Activated naive CD8-positive, alpha-beta T cell treated with anti-CD3 and anti-CD28 coated beads for 36 hours (primary cell): Measurements from ENCODE around the gene FAM177B. TPM values are rescaled to one million over a fixed set of nuclear protein-coding genes. Genes with fewer than 3 reads are reported as not detected.

ENCODE experiments used
- DNase-seq: peaks from one replicate; pipeline ENCODE4 v3.0.0; 2021
- H3K27ac Mint-ChIP-seq: one replicate; pipeline ENCODE4 v1.8.0; 2022; ENCODE audit warnings: mild to moderate bottlenecking, moderate library complexity, mixed read lengths
- H3K27me3 Mint-ChIP-seq: one replicate; pipeline ENCODE4 v1.8.0; 2022; ENCODE audit warnings: mild to moderate bottlenecking, mixed read lengths
- H3K36me3 Mint-ChIP-seq: one replicate; pipeline ENCODE4 v1.8.0; 2021; ENCODE audit warnings: mild to moderate bottlenecking, mixed read lengths
- H3K4me1 Mint-ChIP-seq: one replicate; pipeline ENCODE4 v1.8.0; 2021; ENCODE audit warnings: mixed read lengths
- H3K4me3 Mint-ChIP-seq: one replicate; pipeline ENCODE4 v1.8.0; 2022; ENCODE audit warnings: mild to moderate bottlenecking, moderate library complexity, mixed read lengths
- H3K9me3 Mint-ChIP-seq: one replicate; pipeline ENCODE4 v1.8.0; 2022; ENCODE audit warnings: mixed read lengths
- total RNA-seq, 2 experiments: library from RNA; stranded (reverse); gene quantifications; one replicate each; pipeline ENCODE4 v1.2.3, GENCODE V29; 2021

The FAM177B gene
- total RNA-seq, 2 experiments from 2014 or later, result not detected

DNA sequence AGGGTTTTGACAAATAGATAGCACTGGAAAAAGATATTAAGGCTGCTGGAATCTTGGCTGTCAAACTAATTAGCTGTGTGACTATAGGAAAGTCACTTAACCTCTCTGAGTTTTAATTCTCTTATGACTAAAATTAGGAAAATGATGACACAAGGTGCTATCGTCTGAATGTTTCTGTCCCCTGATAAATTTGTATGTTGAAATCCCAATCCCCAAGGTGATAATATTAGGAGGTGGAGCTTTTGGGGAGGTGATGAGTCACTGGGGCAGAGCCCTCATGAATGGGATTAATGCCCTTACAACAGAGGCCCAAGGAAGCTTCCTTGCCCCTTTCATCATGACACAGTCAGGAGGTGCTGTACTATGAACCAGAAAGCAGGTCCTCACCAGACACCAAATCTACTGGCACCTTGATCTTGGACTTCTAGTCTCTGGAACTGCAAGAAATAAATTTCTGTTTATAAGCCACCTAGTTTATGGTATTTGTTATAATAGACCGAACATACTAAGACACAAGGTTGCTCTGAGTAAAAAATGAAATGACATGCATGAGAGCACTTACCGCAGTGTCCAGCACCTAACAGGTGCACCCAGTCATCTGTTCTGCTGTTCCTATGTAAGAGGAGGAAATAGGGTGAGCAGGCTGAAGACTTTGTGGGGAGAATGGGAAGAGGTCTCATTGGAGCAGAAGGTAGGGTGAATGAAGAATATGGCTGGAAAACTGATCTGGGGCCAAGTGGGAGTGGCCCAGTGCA is 51.6 kb downstream of the FAM177B start:
- Mint-ChIP-seq H3K36me3 (no peaks in the 10 kb centered on the region), H3K27ac (no peak overlapping the region), H3K27me3 (peaks cover 13% of the 10 kb centered on the region), H3K9me3 (peaks cover 9% of the 10 kb centered on the region), H3K4me1 (peaks cover 20% of the 10 kb centered on the region), H3K4me3 (no peak overlapping the region)
- DNase-seq, result no peak

DNA sequence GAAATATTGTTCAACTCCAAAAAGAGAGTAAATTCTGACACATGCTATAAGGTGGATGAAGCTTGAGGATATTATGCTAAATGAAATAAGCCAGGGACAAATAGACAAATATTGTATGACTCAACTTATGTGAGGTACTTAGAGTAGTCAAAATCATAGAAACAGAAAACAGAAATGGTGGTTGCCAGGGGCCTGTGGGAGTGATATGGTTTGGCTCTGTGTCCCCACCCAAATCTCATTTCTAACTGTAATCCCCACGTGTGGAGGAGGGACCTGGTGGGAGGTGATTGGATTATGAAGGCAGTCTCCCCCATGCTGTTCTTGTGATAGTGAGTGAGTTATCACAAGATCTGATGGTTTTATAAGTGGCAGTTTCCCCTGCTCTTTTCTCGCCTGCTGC is 53.1 kb downstream of the FAM177B start:
- H3K27me3 Mint-ChIP-seq, result peaks cover 2% of the 10 kb centered on the region
- H3K36me3 Mint-ChIP-seq, result no peaks in the 10 kb centered on the region
- no peak for DNase-seq
- H3K4me3 Mint-ChIP-seq, result no peak overlapping the region
- peaks cover 9% of the 10 kb centered on the region for H3K9me3 Mint-ChIP-seq
- peaks cover 20% of the 10 kb centered on the region for H3K4me1 Mint-ChIP-seq
- H3K27ac Mint-ChIP-seq, result peak overlapping the region; percentile 70

DNA sequence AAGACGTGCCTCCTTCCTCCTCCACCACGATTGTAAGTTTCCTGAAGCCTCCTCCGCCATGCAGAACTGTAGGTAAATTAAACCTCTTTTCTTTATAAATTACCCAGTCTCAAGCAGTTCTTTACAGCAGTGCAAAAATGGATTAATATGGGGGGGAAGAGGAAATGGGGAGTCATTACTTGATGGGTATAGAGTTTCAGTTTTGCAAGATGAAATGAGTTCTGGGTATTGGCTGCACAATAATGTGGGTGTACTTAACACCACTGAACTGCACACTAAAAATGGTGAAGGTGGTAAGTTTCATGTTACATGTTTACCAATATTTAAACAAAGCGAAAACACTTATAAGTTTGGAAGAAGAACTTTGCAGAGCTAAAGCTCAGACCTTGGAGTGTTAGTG is 53.5 kb downstream of the FAM177B start:
- no peak for DNase-seq
- Mint-ChIP-seq H3K4me1 (peaks cover 20% of the 10 kb centered on the region), H3K27ac (peak overlapping the region; percentile 70), H3K9me3 (peaks cover 9% of the 10 kb centered on the region), H3K27me3 (no peaks in the 10 kb centered on the region), H3K4me3 (no peak overlapping the region), H3K36me3 (no peaks in the 10 kb centered on the region)

DNA sequence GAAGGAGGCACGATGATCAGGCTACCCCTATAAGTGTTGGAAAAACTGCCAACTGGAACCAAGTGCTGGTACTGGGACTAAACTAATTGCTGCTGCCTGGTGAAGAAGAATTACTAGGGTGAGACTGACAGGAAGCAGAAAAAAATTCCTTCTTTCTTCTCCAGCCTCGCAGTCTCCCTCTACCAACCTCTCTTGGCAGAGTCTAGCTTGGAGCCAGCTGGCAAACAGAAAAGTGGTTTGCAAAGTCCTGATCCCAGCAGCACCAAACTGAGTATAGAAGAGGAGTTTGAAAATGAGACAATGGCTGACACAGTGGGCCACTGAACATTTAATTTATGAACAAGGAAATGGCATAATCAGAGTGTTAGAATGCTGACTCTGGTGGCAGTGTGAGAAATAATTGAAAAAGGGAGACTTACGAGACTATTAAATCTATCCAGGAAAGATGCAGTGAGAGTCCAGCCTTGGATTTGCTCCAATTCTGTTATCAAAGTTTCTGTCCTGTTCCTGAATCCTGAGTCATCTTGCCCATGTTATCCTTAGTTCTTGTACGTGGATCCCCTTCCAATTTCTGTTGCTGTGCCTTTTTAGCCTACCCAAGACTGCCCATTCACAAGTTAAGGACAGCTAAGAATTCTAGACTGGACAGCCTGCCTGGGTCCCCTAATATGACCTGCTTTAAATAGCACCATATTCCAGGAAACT is 54.2 kb downstream of the FAM177B start:
- Mint-ChIP-seq H3K27me3 (no peaks in the 10 kb centered on the region), H3K4me3 (no peak overlapping the region), H3K36me3 (no peaks in the 10 kb centered on the region), H3K4me1 (peaks cover 20% of the 10 kb centered on the region), H3K9me3 (peaks cover 9% of the 10 kb centered on the region), H3K27ac (no peak overlapping the region)
- no peak for DNase-seq

DNA sequence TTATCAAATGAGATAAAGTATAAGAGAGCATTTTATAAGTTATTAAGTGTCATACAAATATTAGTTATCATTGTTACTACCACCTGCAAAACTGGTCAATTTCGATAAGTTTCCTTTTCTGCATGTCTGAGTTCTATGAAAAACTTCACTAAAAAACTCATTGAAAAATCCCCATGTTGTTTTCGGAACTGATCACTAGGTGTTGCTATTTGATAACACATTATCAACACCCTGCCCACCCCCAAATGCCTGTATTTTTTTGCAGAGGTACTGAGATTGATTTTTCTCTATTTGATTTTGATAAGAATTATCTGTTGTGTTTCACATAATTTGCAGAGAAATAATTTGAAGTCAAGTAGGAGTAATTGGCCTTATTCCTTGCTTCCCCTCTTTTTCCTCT is 55.7 kb downstream of the FAM177B start:
- Mint-ChIP-seq H3K9me3 (peaks cover 9% of the 10 kb centered on the region), H3K4me1 (peaks cover 22% of the 10 kb centered on the region), H3K27ac (no peak overlapping the region), H3K4me3 (no peak overlapping the region), H3K36me3 (no peaks in the 10 kb centered on the region), H3K27me3 (no peaks in the 10 kb centered on the region)
- no peak for DNase-seq

DNA sequence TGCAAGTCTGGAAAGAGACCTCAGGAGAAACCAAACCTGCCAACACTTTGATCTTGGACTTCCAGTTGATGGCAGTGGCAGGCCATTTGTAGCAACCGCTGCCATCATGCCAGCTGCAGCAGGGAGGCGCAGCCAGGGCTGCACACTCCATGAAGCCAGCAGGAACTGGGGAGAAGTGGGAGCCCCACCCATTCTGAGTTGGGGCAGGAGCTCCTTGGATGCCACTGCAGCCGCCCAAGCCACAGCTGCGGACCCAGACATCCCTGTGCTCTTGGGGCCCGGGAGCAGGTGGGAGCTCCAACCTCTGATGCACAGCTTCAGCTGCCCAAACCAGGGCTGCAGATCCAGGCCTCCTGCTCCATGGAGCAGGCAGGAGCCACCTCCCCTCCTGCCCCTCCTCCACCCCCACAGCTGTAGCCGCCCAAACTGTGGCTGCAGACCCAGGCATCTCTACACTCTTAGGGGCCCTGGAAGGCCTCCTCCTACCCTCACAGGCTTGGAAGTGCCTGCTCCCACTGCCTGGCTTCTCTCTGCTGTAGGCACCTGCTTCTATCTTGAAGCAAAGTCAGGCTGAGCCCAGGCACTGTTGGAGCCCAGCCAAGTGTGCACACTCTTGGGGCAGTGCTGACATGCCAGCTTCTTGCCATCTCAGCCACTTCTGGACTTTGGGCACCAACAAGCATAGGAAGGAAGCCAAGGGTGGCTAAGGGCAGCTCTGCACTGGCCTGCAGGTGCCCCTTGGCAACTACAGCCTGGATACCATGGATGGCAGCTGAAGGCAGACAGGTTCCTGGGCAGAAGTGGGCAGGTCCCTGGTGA is 57.9 kb downstream of the FAM177B start:
- DNase-seq, result no peak
- Mint-ChIP-seq H3K9me3 (peaks cover 5% of the 10 kb centered on the region), H3K36me3 (no peaks in the 10 kb centered on the region), H3K4me3 (no peak overlapping the region), H3K27ac (no peak overlapping the region), H3K4me1 (peaks cover 31% of the 10 kb centered on the region), H3K27me3 (no peaks in the 10 kb centered on the region)

DNA sequence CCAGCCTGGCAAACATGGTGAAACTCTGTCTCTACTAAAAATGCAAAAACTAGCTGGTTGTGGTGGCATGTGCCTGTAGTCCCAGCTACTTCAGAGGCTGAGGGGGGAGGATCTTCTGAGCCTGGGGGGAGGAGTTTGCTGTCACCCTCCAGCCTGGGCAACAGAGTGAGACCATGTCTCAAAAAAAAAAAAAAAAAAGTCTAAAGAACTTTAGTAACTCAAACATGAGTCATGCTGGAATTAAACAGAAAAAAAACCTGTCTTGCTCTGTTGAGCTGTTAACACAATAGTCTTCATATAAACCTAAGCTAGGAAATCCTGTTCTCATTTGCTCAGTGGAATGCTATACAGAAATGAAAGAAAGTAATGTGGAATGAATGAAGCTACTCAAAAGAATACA is 61.1 kb downstream of the FAM177B start:
- H3K27me3 Mint-ChIP-seq, result no peaks in the 10 kb centered on the region
- H3K4me1 Mint-ChIP-seq, result peaks cover 15% of the 10 kb centered on the region
- no peak overlapping the region for H3K4me3 Mint-ChIP-seq
- no peaks in the 10 kb centered on the region for H3K36me3 Mint-ChIP-seq
- H3K27ac Mint-ChIP-seq, result no peak overlapping the region
- no peak for DNase-seq
- no peaks in the 10 kb centered on the region for H3K9me3 Mint-ChIP-seq

DNA sequence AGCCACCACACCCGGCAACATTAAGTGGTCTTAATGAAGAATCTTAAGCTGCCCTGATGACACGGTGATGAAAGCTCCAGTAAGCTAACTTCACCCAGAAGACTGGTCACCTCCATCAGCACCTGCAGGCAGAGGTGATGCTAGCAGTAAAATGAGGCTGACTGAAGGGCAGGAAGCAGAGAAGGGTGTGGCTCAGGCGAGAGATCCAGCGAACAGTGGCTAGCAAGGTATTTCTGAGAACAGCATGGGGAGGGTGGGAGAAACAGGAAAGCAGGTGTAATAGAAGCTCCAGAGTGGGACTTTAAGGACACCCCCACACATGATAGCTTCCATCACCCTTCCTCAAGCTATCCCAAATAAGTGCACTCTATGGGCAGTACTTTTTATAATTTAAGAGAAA is 62.0 kb downstream of the FAM177B start:
- H3K27ac Mint-ChIP-seq, result no peak overlapping the region
- DNase-seq, result no peak
- H3K4me3 Mint-ChIP-seq, result no peak overlapping the region
- no peaks in the 10 kb centered on the region for H3K36me3 Mint-ChIP-seq
- H3K27me3 Mint-ChIP-seq, result peaks cover 6% of the 10 kb centered on the region
- peaks cover 15% of the 10 kb centered on the region for H3K4me1 Mint-ChIP-seq
- no peaks in the 10 kb centered on the region for H3K9me3 Mint-ChIP-seq

Other genes starting within 250 kb of the FAM177B start
- gene HHIPL2, start 189.1 kb upstream of the FAM177B start, total RNA-seq, result under 1 TPM; 0.14 to 0.18 TPM
- gene TAF1A, start 147.3 kb upstream of the FAM177B start, total RNA-seq, result 10 to 100 TPM; 20.3 to 23.1 TPM
- gene MIA3, start 119.1 kb upstream of the FAM177B start, total RNA-seq, result 10 to 100 TPM; 46.8 to 48.6 TPM
- 10 to 100 TPM; 69.6 to 73.6 TPM for gene AIDA, start 24.7 kb upstream of the FAM177B start, total RNA-seq
- 10 to 100 TPM; 36.7 to 37.6 TPM for gene BROX, start 24.6 kb upstream of the FAM177B start, total RNA-seq
- gene DISP1, start 77.8 kb downstream of the FAM177B start, total RNA-seq, result 1 to 10 TPM; 1.6 to 1.9 TPM